Activated CD4-positive, alpha-beta T cell treated with anti-CD3 and anti-CD28 coated beads, Interleukin-2, amount 10 ng/mL, durations not matched to agents 24 days and 14 days (primary cell): ENCODE measurements around the gene OR5M8. TPM values are rescaled to one million over a fixed set of nuclear protein-coding genes. Genes with fewer than 3 reads are reported as not detected.

Experiments
- DNase-seq: peaks from one replicate; pipeline ENCODE4 v3.0.0; 2022
- H3K27ac Mint-ChIP-seq: one replicate; pipeline ENCODE4 v1.8.0; 2022; ENCODE audit warnings: mild to moderate bottlenecking, mixed read lengths
- H3K27me3 Mint-ChIP-seq: one replicate; pipeline ENCODE4 v1.8.0; 2022; ENCODE audit warnings: mixed read lengths
- H3K36me3 Mint-ChIP-seq: one replicate; pipeline ENCODE4 v1.8.0; 2022; ENCODE audit warnings: low read depth, mild to moderate bottlenecking, mixed read lengths
- H3K4me1 Mint-ChIP-seq: one replicate; pipeline ENCODE4 v1.8.0; 2021; ENCODE audit warnings: mixed read lengths
- H3K4me3 Mint-ChIP-seq: one replicate; pipeline ENCODE4 v1.8.0; 2022; ENCODE audit warnings: mild to moderate bottlenecking, moderate library complexity, mixed read lengths
- H3K9me3 Mint-ChIP-seq: one replicate; pipeline ENCODE4 v1.8.0; 2021; ENCODE audit warnings: mixed read lengths
- intact Hi-C: fragments of 100-400 bp; cut with micrococcal nuclease; formaldehyde crosslinking; loops from one replicate; pipeline ENCODE4 v1.15.1; 2023
- total RNA-seq: library from RNA; stranded (reverse); gene quantifications from 2 replicates; pipeline ENCODE4 v1.2.3, GENCODE V29; 2022

Gene OR5M8
- not detected in 2 replicates for total RNA-seq

- intact Hi-C loops: no loop called here
- Mint-ChIP-seq H3K4me1 (no peaks in the 10 kb centered on the region), H3K27me3 (no peaks in the 10 kb centered on the region), H3K9me3 (peaks cover 12% of the 10 kb centered on the region), H3K36me3 (no peaks in the 10 kb centered on the region), H3K4me3 (no peak within 1 kb of the TSS), H3K27ac (no peak within 1 kb of the TSS)
- DNase-seq: no peak
Observed at GRCh38 chr11:56491270-56491669, at the start of gene OR5M8. Gene OR5M8, minus strand, starts transcription at chr11:56491370. Its CDS starts 0 bp downstream, at chr11:56491370.

GRCh38 chr11:56533054-56533740 lies 42.0 kb upstream of the OR5M8 start:
- no peak overlapping the region for H3K4me3 Mint-ChIP-seq
- H3K27ac Mint-ChIP-seq: no peak overlapping the region
- no peaks in the 10 kb centered on the region for H3K4me1 Mint-ChIP-seq
- H3K9me3 Mint-ChIP-seq: no peaks in the 10 kb centered on the region
- H3K36me3 Mint-ChIP-seq: no peaks in the 10 kb centered on the region
- no peak for DNase-seq
- no peaks in the 10 kb centered on the region for H3K27me3 Mint-ChIP-seq
- intact Hi-C loops: no loop called here

- Mint-ChIP-seq H3K27me3 (no peaks in the 10 kb centered on the region), H3K27ac (no peak overlapping the region), H3K9me3 (no peaks in the 10 kb centered on the region), H3K4me3 (no peak overlapping the region), H3K4me1 (no peaks in the 10 kb centered on the region), H3K36me3 (no peaks in the 10 kb centered on the region)
- DNase-seq: no peak
- intact Hi-C loops: no loop called here
Observed at GRCh38 chr11:56531856-56532255, 40.7 kb upstream of the OR5M8 start.

- Mint-ChIP-seq H3K36me3 (no peaks in the 10 kb centered on the region), H3K4me1 (no peaks in the 10 kb centered on the region), H3K27ac (no peak overlapping the region), H3K4me3 (no peak overlapping the region), H3K27me3 (no peaks in the 10 kb centered on the region), H3K9me3 (peaks cover 12% of the 10 kb centered on the region)
- no peak for DNase-seq
- intact Hi-C loops: no loop called here
Observed at GRCh38 chr11:56522008-56522407, 30.8 kb upstream of the OR5M8 start.

- no peak overlapping the region for H3K4me3 Mint-ChIP-seq
- peaks cover 14% of the 10 kb centered on the region for H3K9me3 Mint-ChIP-seq
- DNase-seq: no peak
- H3K4me1 Mint-ChIP-seq: no peaks in the 10 kb centered on the region
- H3K27ac Mint-ChIP-seq: no peak overlapping the region
- H3K27me3 Mint-ChIP-seq: no peaks in the 10 kb centered on the region
- no peaks in the 10 kb centered on the region for H3K36me3 Mint-ChIP-seq
- intact Hi-C loops: no loop called here
Observed at GRCh38 chr11:56513280-56513679, 22.1 kb upstream of the OR5M8 start.

- Mint-ChIP-seq H3K27ac (no peak overlapping the region), H3K4me3 (no peak overlapping the region), H3K36me3 (no peaks in the 10 kb centered on the region), H3K27me3 (no peaks in the 10 kb centered on the region), H3K9me3 (peaks cover 10% of the 10 kb centered on the region), H3K4me1 (no peaks in the 10 kb centered on the region)
- intact Hi-C loops: no loop called here
- no peak for DNase-seq
Observed at GRCh38 chr11:56509439-56509838, 18.3 kb upstream of the OR5M8 start.

- Mint-ChIP-seq H3K9me3 (peaks cover 8% of the 10 kb centered on the region), H3K27me3 (no peaks in the 10 kb centered on the region), H3K4me3 (no peak overlapping the region), H3K27ac (no peak overlapping the region), H3K36me3 (no peaks in the 10 kb centered on the region), H3K4me1 (no peaks in the 10 kb centered on the region)
- intact Hi-C loops: no loop called here
- DNase-seq: no peak
Observed at GRCh38 chr11:56497010-56497409, 5.8 kb upstream of the OR5M8 start.

- no peaks in the 10 kb centered on the region for H3K27me3 Mint-ChIP-seq
- no peaks in the 10 kb centered on the region for H3K4me1 Mint-ChIP-seq
- intact Hi-C loops: no loop called here
- no peak for DNase-seq
- H3K27ac Mint-ChIP-seq: no peak overlapping the region
- no peak overlapping the region for H3K4me3 Mint-ChIP-seq
- no peaks in the 10 kb centered on the region for H3K36me3 Mint-ChIP-seq
- H3K9me3 Mint-ChIP-seq: peaks cover 13% of the 10 kb centered on the region
Observed at GRCh38 chr11:56495117-56495516, 3.9 kb upstream of the OR5M8 start.

- no peak for DNase-seq
- H3K27ac Mint-ChIP-seq: no peak overlapping the region
- H3K4me1 Mint-ChIP-seq: no peaks in the 10 kb centered on the region
- H3K4me3 Mint-ChIP-seq: no peak overlapping the region
- intact Hi-C loops: no loop called here
- no peaks in the 10 kb centered on the region for H3K36me3 Mint-ChIP-seq
- H3K27me3 Mint-ChIP-seq: no peaks in the 10 kb centered on the region
- H3K9me3 Mint-ChIP-seq: peaks cover 18% of the 10 kb centered on the region
Observed at GRCh38 chr11:56486801-56487200, 4.4 kb downstream of the OR5M8 start.

- H3K9me3 Mint-ChIP-seq: peaks cover 10% of the 10 kb centered on the region
- DNase-seq: no peak
- H3K27ac Mint-ChIP-seq: no peak overlapping the region
- no peak overlapping the region for H3K4me3 Mint-ChIP-seq
- no peaks in the 10 kb centered on the region for H3K27me3 Mint-ChIP-seq
- no peaks in the 10 kb centered on the region for H3K36me3 Mint-ChIP-seq
- no peaks in the 10 kb centered on the region for H3K4me1 Mint-ChIP-seq
- intact Hi-C loops: no loop called here
Observed at GRCh38 chr11:56474729-56475235, 16.4 kb downstream of the OR5M8 start.

- Mint-ChIP-seq H3K9me3 (peaks cover 4% of the 10 kb centered on the region), H3K27ac (no peak within 1 kb of the TSS), H3K36me3 (no peaks in the 10 kb centered on the region), H3K4me3 (no peak within 1 kb of the TSS), H3K27me3 (no peaks in the 10 kb centered on the region), H3K4me1 (no peaks in the 10 kb centered on the region)
- no peak for DNase-seq
- intact Hi-C loops: no loop called here
Observed at GRCh38 chr11:56473252-56473651, 17.9 kb downstream of the OR5M8 start, which contains the start of gene OR5M3. Gene OR5M3, minus strand, starts transcription at chr11:56473352. Its CDS starts 2,855 bp downstream, at chr11:56470497.

- no peak overlapping the region for H3K4me3 Mint-ChIP-seq
- H3K9me3 Mint-ChIP-seq: peaks cover 3% of the 10 kb centered on the region
- no peaks in the 10 kb centered on the region for H3K36me3 Mint-ChIP-seq
Observed at GRCh38 chr11:56457076-56457475, 34.1 kb downstream of the OR5M8 start.

GRCh38 chr11:56453521-56453920 lies 37.6 kb downstream of the OR5M8 start:
- Mint-ChIP-seq H3K27ac (no peak overlapping the region), H3K9me3 (peaks cover 7% of the 10 kb centered on the region), H3K4me1 (no peaks in the 10 kb centered on the region), H3K36me3 (no peaks in the 10 kb centered on the region), H3K4me3 (no peak overlapping the region), H3K27me3 (no peaks in the 10 kb centered on the region)
- intact Hi-C loops: no loop called here
- DNase-seq: no peak

More at GRCh38 chr11:56457076-56457475, 34.1 kb downstream of the OR5M8 start:
- Mint-ChIP-seq H3K27me3 (no peaks in the 10 kb centered on the region), H3K27ac (no peak overlapping the region), H3K4me1 (no peaks in the 10 kb centered on the region)
- intact Hi-C loops: no loop called here
- no peak for DNase-seq
